Measurements from ENCODE around the gene IKBKE.

GRCh38 chr1:206518206-206518605 lies 47.9 kb downstream of the IKBKE start:
- TF ChIP-seq CTCF (conservative IDR thresholded peaks at IDR 0.05) (no peak), ZFX (IDR thresholded peaks at IDR 0.05) (no peak)
